GM21526 (cell line): ENCODE results near the gene TKTL1.

Experiments
- ATAC-seq: cut with Tn5 transposase; IDR thresholded peaks from one replicate; pipeline ENCODE4 v1.9.1; 2021; ENCODE audit warnings: moderate library complexity; ENCODE audit not compliant: unreplicated experiment, low FRiP score

TKTL1 gene

GRCh38 chrX:154308108-154308946 lies 12.7 kb downstream of the TKTL1 start:
- ATAC-seq: no peak

GRCh38 chrX:154309041-154309775 lies 13.6 kb downstream of the TKTL1 start:
- no peak for ATAC-seq

- no peak for ATAC-seq
Observed at GRCh38 chrX:154310616-154311536, 15.3 kb downstream of the TKTL1 start.

GRCh38 chrX:154312116-154312515 lies 16.5 kb downstream of the TKTL1 start:
- no peak for ATAC-seq

GRCh38 chrX:154313147-154313546 lies 17.6 kb downstream of the TKTL1 start:
- ATAC-seq: no peak

- no peak for ATAC-seq
Observed at GRCh38 chrX:154315416-154315815, 19.8 kb downstream of the TKTL1 start.

GRCh38 chrX:154317391-154317995 lies 21.9 kb downstream of the TKTL1 start:
- ATAC-seq: no peak

- ATAC-seq: no peak
Observed at GRCh38 chrX:154320406-154320805, 24.8 kb downstream of the TKTL1 start.

GRCh38 chrX:154321152-154321551 lies 25.6 kb downstream of the TKTL1 start:
- no peak for ATAC-seq

- no peak for ATAC-seq
Observed at GRCh38 chrX:154321594-154321993, 26.0 kb downstream of the TKTL1 start.

- no peak for ATAC-seq
Observed at GRCh38 chrX:154322890-154323289, 27.3 kb downstream of the TKTL1 start.

GRCh38 chrX:154323537-154323936 lies 27.9 kb downstream of the TKTL1 start:
- ATAC-seq: no peak

- ATAC-seq: no peak
Observed at GRCh38 chrX:154325541-154325940, 29.9 kb downstream of the TKTL1 start.

GRCh38 chrX:154327038-154327820 lies 31.6 kb downstream of the TKTL1 start:
- ATAC-seq: no peak

- ATAC-seq: no peak
Observed at GRCh38 chrX:154328646-154329045, 33.1 kb downstream of the TKTL1 start.

GRCh38 chrX:154329294-154329693 lies 33.7 kb downstream of the TKTL1 start:
- ATAC-seq: no peak

- ATAC-seq: no peak
Observed at GRCh38 chrX:154332561-154332960, 37.0 kb downstream of the TKTL1 start.

- ATAC-seq: no peak
Observed at GRCh38 chrX:154333116-154333515, 37.5 kb downstream of the TKTL1 start.

GRCh38 chrX:154333837-154334271 lies 38.3 kb downstream of the TKTL1 start:
- peak; percentile 75 for ATAC-seq

- no peak for ATAC-seq
Observed at GRCh38 chrX:154334496-154334895, 38.9 kb downstream of the TKTL1 start.
